CD4-positive, alpha-beta T cell (primary cell): ENCODE results near the gene OR51B4. TPM values are rescaled to one million over a fixed set of nuclear protein-coding genes. Genes with fewer than 3 reads are reported as not detected.

ENCODE experiments used
- ATAC-seq: fragments of 200-7000 bp; cut with Tn5 transposase; one replicate; pipeline ENCODE4 v1.10.0; 2022; ENCODE audit warnings: mild to moderate bottlenecking; ENCODE audit not compliant: poor library complexity
- CTCF ChIA-PET: fragments of 350-600 bp; sonication (Branson Sonifier 250); formaldehyde crosslinking; loops from one replicate; lab custom pipeline; 2021; ENCODE audit warnings: antibody characterized with exemption, inconsistent platforms; lab: Charles Lee
- POLR2A ChIA-PET: fragments of 350-600 bp; sonication (Branson Sonifier 250); formaldehyde crosslinking; loops from one replicate; lab custom pipeline; 2021; ENCODE audit warnings: antibody characterized with exemption, inconsistent platforms; lab: Charles Lee
- DNase-seq, 14 experiments: peaks; one replicate each; pipeline ENCODE4 v3.0.0-alpha.2; 2013 to 2020; ENCODE audit warnings: mixed read lengths in 2 of 14
- H3K27ac ChIP-seq, 2 donors: one replicate each; pipeline versions ENCODE4 v1.5.1 to v1.7.0; 2013; ENCODE audit warnings: low read length in 2 of 2, low read depth in 1 of 2, mild to moderate bottlenecking in 1 of 2
- H3K27me3 ChIP-seq, 2 experiments: 1 replicate in 1 of 2; 2 replicates in 1 of 2; pipeline versions ENCODE4 v1.6.1 to v1.7.0; 2013; ENCODE audit warnings: low read length in 2 of 2, control low read depth in 1 of 2, mild to moderate bottlenecking in 1 of 2, moderate library complexity in 1 of 2; ENCODE audit not compliant: insufficient read depth in 2 of 2, control insufficient read depth in 1 of 2
- H3K36me3 ChIP-seq: one replicate; pipeline ENCODE4 v1.6.1; 2013; ENCODE audit warnings: low read length, control low read depth; ENCODE audit not compliant: insufficient read depth
- H3K4me1 ChIP-seq: one replicate; pipeline ENCODE4 v1.6.1; 2013; ENCODE audit warnings: low read length, control low read depth; ENCODE audit not compliant: insufficient read depth
- H3K4me3 ChIP-seq: one replicate; pipeline ENCODE4 v1.5.1; 2013; ENCODE audit warnings: mild to moderate bottlenecking, low read length, moderate library complexity
- H3K9me3 ChIP-seq, 2 experiments: 1 replicate in 1 of 2; 2 replicates in 1 of 2; pipeline versions ENCODE4 v1.6.1 to v1.7.0; 2013; ENCODE audit warnings: low read length in 2 of 2, mild to moderate bottlenecking in 2 of 2, control low read depth in 1 of 2, moderate library complexity in 1 of 2; ENCODE audit not compliant: control insufficient read depth in 1 of 2, insufficient read depth in 1 of 2
- H3K27ac Mint-ChIP-seq: one replicate; pipeline ENCODE4 v1.8.0; 2020; ENCODE audit warnings: mixed read lengths
- H3K27me3 Mint-ChIP-seq: one replicate; pipeline ENCODE4 v1.8.0; 2021; ENCODE audit warnings: mixed read lengths
- H3K36me3 Mint-ChIP-seq: one replicate; pipeline ENCODE4 v1.8.0; 2021; ENCODE audit warnings: low read depth, mixed read lengths
- H3K4me1 Mint-ChIP-seq: one replicate; pipeline ENCODE4 v1.8.0; 2021; ENCODE audit warnings: low read depth, mixed read lengths
- H3K4me3 Mint-ChIP-seq: one replicate; pipeline ENCODE4 v1.8.0; 2020; ENCODE audit warnings: mild to moderate bottlenecking, mixed read lengths
- H3K9me3 Mint-ChIP-seq: one replicate; pipeline ENCODE4 v1.8.0; 2020; ENCODE audit warnings: mixed read lengths
- CTCF ChIP-seq: fragments of 200-600 bp; IDR thresholded peaks from one replicate; pipeline ENCODE4 v1.8.0; 2022; ENCODE audit warnings: antibody characterized with exemption, mild to moderate bottlenecking
- intact Hi-C, 2 experiments: fragments of 100-400 bp; cut with DNase I in 1 of 2; cut with micrococcal nuclease in 1 of 2; formaldehyde crosslinking; loops; one replicate each; pipeline versions ENCODE4 v1.15.1 to v1.9.0; 2023 to 2025; cut with DNase I, micrococcal nuclease
- total RNA-seq, 174 experiments: library from RNA in 2 of 174; stranded (reverse) in 2 of 174; gene quantifications; one replicate each; pipeline ENCODE4 v1.2.3 and lab custom pipeline; 2021 to 2026

OR51B4 gene
- total RNA-seq, 2 experiments from 2014 or later, result not detected

GRCh38 chr11:5284637-5285036 is 17.1 kb downstream of the OR51B4 start:
- ChIA-PET POLR2A (no interaction called here), CTCF (no interaction called here)
- Mint-ChIP-seq H3K27ac (no peak overlapping the region), H3K27me3 (no peaks in the 10 kb centered on the region), H3K9me3 (no peaks in the 10 kb centered on the region), H3K4me1 (no peaks in the 10 kb centered on the region), H3K36me3 (no peaks in the 10 kb centered on the region), H3K4me3 (no peak overlapping the region)
- ATAC-seq, result no peak
- Histone ChIP-seq H3K36me3 (no peaks in the 10 kb centered on the region), H3K4me1 (no peaks in the 10 kb centered on the region), H3K4me3 (no peak overlapping the region), H3K27me3 (no peaks in the 10 kb centered on the region), H3K27ac (no peak overlapping the region), H3K9me3 (no peaks in the 10 kb centered on the region)
- intact Hi-C loops, result no loop called here
- no peak for DNase-seq
- TF ChIP-seq CTCF, result no peak

- CTCF ChIA-PET, result no interaction called here
- H3K27ac Mint-ChIP-seq, result no peak overlapping the region
- intact Hi-C loops, result no loop called here
- no peaks in the 10 kb centered on the region for H3K36me3 ChIP-seq
- no peak overlapping the region for H3K4me3 Mint-ChIP-seq
- no peaks in the 10 kb centered on the region for H3K9me3 Mint-ChIP-seq
- POLR2A ChIA-PET, result no interaction called here
- H3K27me3 ChIP-seq, result no peaks in the 10 kb centered on the region
- no peaks in the 10 kb centered on the region for H3K4me1 Mint-ChIP-seq
- ATAC-seq (no peak), DNase-seq (no peak)
- H3K9me3 ChIP-seq, result no peaks in the 10 kb centered on the region
- H3K27ac ChIP-seq, result no peak overlapping the region
- no peaks in the 10 kb centered on the region for H3K4me1 ChIP-seq
- no peaks in the 10 kb centered on the region for H3K36me3 Mint-ChIP-seq
- no peak overlapping the region for H3K4me3 ChIP-seq
- no peaks in the 10 kb centered on the region for H3K27me3 Mint-ChIP-seq
- TF ChIP-seq CTCF, result no peak
These were observed 17.9 kb downstream of the OR51B4 start for GRCh38 chr11:5283882-5284281.

- intact Hi-C loops, result no loop called here
- Mint-ChIP-seq H3K4me1 (no peaks in the 10 kb centered on the region), H3K27ac (no peak overlapping the region), H3K36me3 (no peaks in the 10 kb centered on the region), H3K9me3 (no peaks in the 10 kb centered on the region), H3K27me3 (no peaks in the 10 kb centered on the region), H3K4me3 (no peak overlapping the region)
- ATAC-seq, result no peak
- DNase-seq, result no peak
- Histone ChIP-seq H3K27ac (no peak overlapping the region), H3K36me3 (no peaks in the 10 kb centered on the region), H3K9me3 (no peaks in the 10 kb centered on the region), H3K27me3 (no peaks in the 10 kb centered on the region), H3K4me3 (no peak overlapping the region), H3K4me1 (no peaks in the 10 kb centered on the region)
- no peak for TF ChIP-seq CTCF
- POLR2A ChIA-PET, result no interaction called here
- CTCF ChIA-PET, result no interaction called here
These were observed 18.7 kb downstream of the OR51B4 start for GRCh38 chr11:5283086-5283485.
